CD8-positive, alpha-beta memory T cell (primary cell): Measurements from ENCODE around the gene STAT5B. TPM values are rescaled to one million over a fixed set of nuclear protein-coding genes. Genes with fewer than 3 reads are reported as not detected.
"Not testable (repeated sequence)": the region's sequence is repeated elsewhere in the genome, so short reads cannot be mapped to it uniquely, and the experiment has no call there.

Experiments
- CTCF ChIA-PET: fragments of 350-600 bp; sonication (Branson Sonifier 250); formaldehyde crosslinking; loops from one replicate; lab custom pipeline; 2021; ENCODE audit warnings: antibody characterized with exemption; lab: Charles Lee
- POLR2A ChIA-PET: fragments of 350-600 bp; sonication (Branson Sonifier 250); formaldehyde crosslinking; loops from one replicate; lab custom pipeline; 2021; ENCODE audit warnings: antibody characterized with exemption; lab: Charles Lee
- DNase-seq, 5 donors: peaks; one replicate each; pipeline versions ENCODE4 v3.0.0 to v3.0.0-alpha.2; 2020 to 2022; ENCODE audit warnings: mixed read lengths in 1 of 5
- H3K27ac ChIP-seq: one replicate; pipeline ENCODE4 v1.7.0; 2013; ENCODE audit warnings: low read depth, mild to moderate bottlenecking, low read length, moderate library complexity
- H3K27me3 ChIP-seq: 2 replicates; pipeline ENCODE4 v1.7.0; 2013; ENCODE audit warnings: low read length, mild to moderate bottlenecking; ENCODE audit not compliant: insufficient read depth, poor library complexity, severe bottlenecking
- H3K36me3 ChIP-seq: 2 replicates; pipeline ENCODE4 v1.7.0; 2013; ENCODE audit warnings: mild to moderate bottlenecking, low read length, moderate library complexity; ENCODE audit not compliant: insufficient read depth
- H3K4me1 ChIP-seq: 2 replicates; pipeline ENCODE4 v1.7.0; 2013; ENCODE audit warnings: mild to moderate bottlenecking, low read length, moderate library complexity; ENCODE audit not compliant: insufficient read depth
- H3K4me3 ChIP-seq: 2 replicates; pipeline ENCODE4 v1.7.0; 2013; ENCODE audit warnings: mild to moderate bottlenecking, low read length
- H3K9me3 ChIP-seq: 2 replicates; pipeline ENCODE4 v1.7.0; 2013; ENCODE audit warnings: mild to moderate bottlenecking, low read length
- H3K27ac Mint-ChIP-seq, 8 donors: one replicate each; pipeline ENCODE4 v1.8.0; 2020 to 2021; ENCODE audit warnings: mixed read lengths in 8 of 8, mild to moderate bottlenecking in 6 of 8, inconsistent platforms in 3 of 8, moderate library complexity in 3 of 8
- H3K27me3 Mint-ChIP-seq, 2 donors: one replicate each; pipeline ENCODE4 v1.8.0; 2020 to 2021; ENCODE audit warnings: mixed read lengths in 2 of 2, mild to moderate bottlenecking in 1 of 2, moderate library complexity in 1 of 2
- H3K36me3 Mint-ChIP-seq, 3 donors: one replicate each; pipeline ENCODE4 v1.8.0; 2020 to 2021; ENCODE audit warnings: mixed read lengths in 3 of 3, inconsistent platforms in 1 of 3, mild to moderate bottlenecking in 1 of 3
- H3K4me1 Mint-ChIP-seq, 3 donors: one replicate each; pipeline ENCODE4 v1.8.0; 2020 to 2021; ENCODE audit warnings: mixed read lengths in 3 of 3, inconsistent platforms in 1 of 3, mild to moderate bottlenecking in 1 of 3
- H3K4me3 Mint-ChIP-seq, 7 donors: one replicate each; pipeline ENCODE4 v1.8.0; 2020 to 2021; ENCODE audit warnings: mixed read lengths in 7 of 7, mild to moderate bottlenecking in 6 of 7, moderate library complexity in 4 of 7, inconsistent platforms in 2 of 7
- H3K9me3 Mint-ChIP-seq, 5 donors: one replicate each; pipeline ENCODE4 v1.8.0; 2020 to 2022; ENCODE audit warnings: mixed read lengths in 5 of 5, mild to moderate bottlenecking in 3 of 5, moderate library complexity in 2 of 5, inconsistent platforms in 1 of 5
- polyA plus RNA-seq: library from polyadenylated mRNA; unstranded; fragments of 300-500 nt; fragmentation: Illumina TruSeq; gene quantifications from one replicate; pipeline ENCODE4 v1.2.3, GENCODE V29; 2021
- total RNA-seq, 2 experiments: library from RNA; stranded (reverse); gene quantifications; one replicate each; pipeline ENCODE4 v1.2.3, GENCODE V29; 2021

STAT5B gene
- total and polyA plus RNA-seq, 3 experiments from 2014 or later = 108 to 132 (median 124) TPM

DNA sequence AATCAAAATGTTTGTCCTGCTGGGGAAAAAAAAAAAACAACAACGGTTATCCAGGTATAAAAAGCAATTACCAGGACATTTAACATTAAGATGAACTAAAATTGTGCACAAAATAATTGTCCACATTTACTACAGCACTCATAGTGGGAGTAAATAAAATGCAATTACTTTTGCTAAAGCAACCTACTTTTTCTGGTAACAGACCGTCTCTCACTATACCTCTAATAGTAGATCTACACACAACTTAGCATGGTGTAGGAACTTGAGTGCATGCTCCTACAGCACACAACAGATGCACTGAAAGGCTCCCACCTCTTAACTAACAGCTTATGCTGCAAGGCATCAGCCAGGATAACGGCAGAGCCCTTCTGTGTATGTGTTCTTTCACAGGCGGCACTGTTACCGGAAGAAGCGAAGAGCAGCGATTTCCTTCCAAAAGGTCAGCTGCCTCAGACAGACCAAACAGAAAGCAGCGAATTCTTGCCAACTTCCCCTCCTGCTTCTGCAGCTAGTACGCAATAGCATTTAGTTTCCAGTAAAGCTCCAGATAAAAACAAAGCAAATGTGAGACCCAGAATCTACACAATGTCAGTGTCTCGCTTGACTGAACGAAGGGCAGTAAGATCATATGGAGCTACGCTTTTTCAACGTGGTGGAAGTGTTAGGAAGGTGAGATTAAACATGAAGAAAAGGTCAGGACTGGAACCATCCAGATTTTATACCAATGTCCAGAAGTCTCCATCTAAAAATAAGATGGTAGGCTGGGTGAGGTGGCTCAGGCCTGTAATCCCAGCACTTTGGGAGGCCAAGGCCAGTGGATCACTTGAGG, 27.6 kb downstream of the STAT5B start:
- no peaks in the 10 kb centered on the region for H3K36me3 ChIP-seq
- Mint-ChIP-seq H3K36me3 (peaks cover 0 to 5% (median 3%) of the 10 kb centered on the region in 3 donors), H3K4me3 (peak overlapping the region; percentile 79 to 89 (median 85)), H3K27ac (peak overlapping the region; percentile 95 to 100 (median 98)), H3K9me3 (no peaks in the 10 kb centered on the region), H3K27me3 (no peaks in the 10 kb centered on the region), H3K4me1 (peaks cover 70 to 84% (median 82%) of the 10 kb centered on the region in 3 donors)
- peaks cover 66% of the 10 kb centered on the region for H3K4me1 ChIP-seq
- H3K27ac ChIP-seq = peak overlapping the region; percentile 76
- peak overlapping the region; percentile 59 for H3K4me3 ChIP-seq
- no peaks in the 10 kb centered on the region for H3K27me3 ChIP-seq
- ChIA-PET CTCF (interaction anchor here (0.7 to 3.7 kb wide), 11 partner anchors 10 to 279 kb away, joined by 3 to 34 read pairs (median 4); partner anchors contain the start of gene STAT5A), POLR2A (interaction anchor here (0.6 to 4.9 kb wide), 12 partner anchors 15 to 525 kb away, joined by 3 to 55 read pairs (median 5); partner anchors contain the start of genes GHDC, RAB5C, STAT3 and STAT5A)
- H3K9me3 ChIP-seq = no peaks in the 10 kb centered on the region
- peak; percentile 68 to 89 (median 85) for DNase-seq

DNA sequence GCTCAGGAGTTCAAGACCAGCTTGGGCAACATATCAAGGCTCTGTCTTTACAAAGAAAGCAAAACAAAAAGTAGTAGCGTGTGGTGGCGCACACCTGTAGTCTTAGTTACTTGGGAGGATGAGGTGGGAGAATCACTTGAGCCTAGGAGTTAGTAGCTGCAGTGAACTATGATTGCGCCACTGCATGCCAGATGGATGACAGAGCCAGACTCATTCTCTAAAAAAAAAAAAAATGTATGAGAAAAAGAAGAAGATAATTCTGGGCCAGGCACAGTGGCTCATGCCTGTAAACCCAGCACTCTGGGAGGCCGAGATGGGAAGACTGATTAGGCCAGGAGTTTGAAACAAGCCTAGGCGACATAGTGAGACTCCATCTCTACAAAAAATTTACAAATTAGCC, 28.5 kb downstream of the STAT5B start:
- peak overlapping the region; percentile 94 to 100 (median 98) for H3K27ac Mint-ChIP-seq
- peak overlapping the region in 5 of 7 donors; percentile 36 to 79 (median 45) for H3K4me3 Mint-ChIP-seq
- H3K27me3 Mint-ChIP-seq = no peaks in the 10 kb centered on the region
- Histone ChIP-seq H3K4me1 (peaks cover 58% of the 10 kb centered on the region), H3K27ac (peak overlapping the region; percentile 5), H3K27me3 (no peaks in the 10 kb centered on the region), H3K4me3 (no peak overlapping the region), H3K9me3 (no peaks in the 10 kb centered on the region), H3K36me3 (no peaks in the 10 kb centered on the region)
- no peak for DNase-seq
- H3K9me3 Mint-ChIP-seq = no peaks in the 10 kb centered on the region
- peaks cover 66 to 80% (median 79%) of the 10 kb centered on the region in 3 donors for H3K4me1 Mint-ChIP-seq
- ChIA-PET POLR2A (interaction anchor here (0.6 to 4.9 kb wide), 9 partner anchors 15 to 231 kb away, joined by 3 to 55 read pairs (median 3); partner anchors contain the start of genes DNAJC7, RAB5C and STAT5A), CTCF (interaction anchor here (0.6 to 3.7 kb wide), 9 partner anchors 11 to 159 kb away, joined by 3 to 34 read pairs (median 7); partner anchors contain the start of gene STAT5A)
- H3K36me3 Mint-ChIP-seq = peaks cover 0 to 5% (median 3%) of the 10 kb centered on the region in 3 donors

DNA sequence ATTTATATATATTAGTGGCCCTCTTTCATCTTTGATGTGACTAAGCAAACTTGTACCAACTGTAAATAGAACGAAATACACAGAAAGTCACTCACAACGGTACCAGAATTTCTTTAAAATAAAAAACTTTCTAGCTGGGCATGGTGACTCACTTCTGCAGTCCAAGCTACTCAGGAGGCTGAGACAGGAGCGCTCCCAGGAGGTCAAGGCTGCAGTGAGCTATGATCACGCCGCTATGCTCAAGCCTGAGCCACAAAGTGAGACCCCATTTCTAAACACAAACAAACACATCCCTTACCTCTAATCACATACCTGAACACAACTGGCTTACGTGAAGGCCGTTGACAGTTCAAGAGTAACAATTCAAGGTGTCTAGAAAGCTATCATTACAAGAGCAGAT, 29.7 kb downstream of the STAT5B start:
- Histone ChIP-seq H3K4me3 (no peak overlapping the region), H3K9me3 (no peaks in the 10 kb centered on the region), H3K27me3 (no peaks in the 10 kb centered on the region), H3K27ac (no peak overlapping the region), H3K4me1 (peaks cover 50% of the 10 kb centered on the region), H3K36me3 (no peaks in the 10 kb centered on the region)
- DNase-seq = peak in 1 of 5 donors; percentile 20
- no peaks in the 10 kb centered on the region for H3K9me3 Mint-ChIP-seq
- ChIA-PET POLR2A (interaction anchor here (0.7 to 1.3 kb wide), 3 partner anchors 31 to 229 kb away, joined by 3 read pairs; partner anchors contain the start of genes DNAJC7 and STAT5A), CTCF (interaction anchor here (0.7 to 3.1 kb wide), 5 partner anchors 24 to 76 kb away, joined by 3 to 19 read pairs (median 4); partner anchors contain the start of gene STAT5A)
- H3K27me3 Mint-ChIP-seq = peaks cover 0 to 3% of the 10 kb centered on the region in 2 donors
- peak overlapping the region; percentile 94 to 100 (median 98) for H3K27ac Mint-ChIP-seq
- H3K36me3 Mint-ChIP-seq = peaks cover 0 to 5% (median 3%) of the 10 kb centered on the region in 3 donors
- H3K4me1 Mint-ChIP-seq = peaks cover 66 to 81% (median 80%) of the 10 kb centered on the region in 3 donors
- peak overlapping the region; percentile 53 to 87 (median 76) for H3K4me3 Mint-ChIP-seq

DNA sequence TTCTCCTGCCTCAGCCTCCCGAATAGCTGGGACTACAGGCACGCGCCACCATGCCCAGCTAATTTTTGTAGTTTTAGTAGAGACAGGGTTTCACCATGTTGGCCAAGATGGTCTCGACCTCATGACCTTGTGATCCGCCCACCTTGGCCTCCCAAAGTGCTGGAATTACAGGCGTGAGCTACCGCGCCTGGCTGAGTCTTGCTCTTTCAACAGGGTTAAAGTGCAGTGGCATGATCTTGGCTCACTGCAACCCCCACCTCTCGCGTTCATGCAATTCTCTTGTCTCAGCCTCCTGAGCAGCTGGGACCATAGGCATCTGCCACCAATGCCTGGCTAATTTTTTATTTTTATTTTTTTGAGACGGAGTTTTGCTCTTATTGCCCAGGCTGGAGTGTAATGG, 31.0 kb downstream of the STAT5B start:
- CTCF ChIA-PET = interaction anchor here (1.6 kb wide), 1 partner anchor 23 kb away, joined by 5 read pairs; no protein-coding TSS in a partner anchor
- H3K27ac ChIP-seq, POLR2A ChIA-PET, H3K27ac Mint-ChIP-seq, H3K4me3 ChIP-seq, H3K27me3 ChIP-seq, H3K36me3 Mint-ChIP-seq, H3K9me3 Mint-ChIP-seq, DNase-seq, H3K27me3 Mint-ChIP-seq, H3K36me3 ChIP-seq, H3K4me3 Mint-ChIP-seq, H3K9me3 ChIP-seq: not testable (repeated sequence)
- H3K4me1 ChIP-seq = peaks cover 38% of the 10 kb centered on the region
- H3K4me1 Mint-ChIP-seq = peaks cover 63 to 79% (median 76%) of the 10 kb centered on the region in 3 donors

DNA sequence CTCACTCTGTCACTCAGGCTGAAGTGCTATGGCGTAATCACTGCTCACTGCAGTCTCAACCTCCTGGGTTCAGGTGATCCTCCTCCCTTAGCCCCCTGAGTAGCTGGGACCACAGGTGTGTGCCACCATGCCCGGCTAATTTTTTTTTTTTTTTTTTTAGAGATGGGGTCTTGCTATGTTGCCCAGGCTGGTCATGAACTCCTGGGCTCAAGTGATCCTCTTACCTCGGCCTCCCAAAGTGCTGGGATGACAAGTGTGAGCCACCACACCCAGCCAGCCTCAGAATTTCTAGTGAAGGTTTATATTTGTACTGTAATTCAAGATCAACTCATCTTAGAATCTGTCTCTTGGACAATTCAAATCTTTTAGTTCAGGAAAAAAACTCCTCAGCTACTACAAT, 32.1 kb downstream of the STAT5B start:
- not testable (repeated sequence) for DNase-seq

DNA sequence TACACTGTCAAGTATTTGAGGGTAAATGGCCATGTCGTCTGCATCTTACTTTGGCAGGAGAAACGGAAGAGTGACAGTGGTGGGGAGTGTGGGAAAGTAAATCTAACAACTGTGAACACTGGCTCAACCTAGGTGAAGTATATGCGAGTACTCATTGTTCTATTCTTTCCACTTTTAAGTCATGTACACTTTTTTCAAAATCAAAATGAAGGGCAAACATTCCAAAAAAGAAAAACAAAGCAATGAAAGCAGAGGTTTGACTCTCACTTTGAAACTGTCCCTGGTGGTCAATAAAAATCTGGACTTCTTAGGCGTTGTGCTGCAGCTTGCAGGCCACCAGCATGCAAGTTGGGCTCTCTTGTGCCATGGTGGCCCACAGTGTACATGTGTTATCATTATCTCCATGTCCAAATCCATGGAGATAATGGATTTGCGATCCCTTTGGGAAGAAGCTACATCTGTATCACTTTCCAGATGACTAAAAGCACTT, 32.7 kb downstream of the STAT5B start:
- H3K27me3 Mint-ChIP-seq = peaks cover 0 to 3% of the 10 kb centered on the region in 2 donors
- Histone ChIP-seq H3K4me1 (peaks cover 22% of the 10 kb centered on the region), H3K4me3 (no peak overlapping the region), H3K27me3 (no peaks in the 10 kb centered on the region), H3K9me3 (no peaks in the 10 kb centered on the region), H3K27ac (no peak overlapping the region), H3K36me3 (no peaks in the 10 kb centered on the region)
- POLR2A ChIA-PET = no interaction called here
- peaks cover 52 to 72% (median 64%) of the 10 kb centered on the region in 3 donors for H3K4me1 Mint-ChIP-seq
- peak overlapping the region in 7 of 8 donors; percentile 10 to 97 (median 52) for H3K27ac Mint-ChIP-seq
- H3K4me3 Mint-ChIP-seq = peak overlapping the region in 1 of 7 donors; percentile 6
- CTCF ChIA-PET = interaction anchor here (0.7 kb wide), 1 partner anchor 57 kb away, joined by 3 read pairs; no protein-coding TSS in a partner anchor
- H3K36me3 Mint-ChIP-seq = peaks cover 0 to 4% (median 1%) of the 10 kb centered on the region in 3 donors
- no peak for DNase-seq
- H3K9me3 Mint-ChIP-seq = no peaks in the 10 kb centered on the region

More for the DNA sequence above, 32.1 kb downstream of the STAT5B start:
- not testable (repeated sequence) for H3K4me3 ChIP-seq, H3K27me3 ChIP-seq, H3K36me3 ChIP-seq, H3K9me3 ChIP-seq, H3K36me3 Mint-ChIP-seq, H3K27me3 Mint-ChIP-seq, H3K9me3 Mint-ChIP-seq, H3K4me3 Mint-ChIP-seq, H3K27ac ChIP-seq
- ChIA-PET POLR2A (interaction anchor here (0.7 kb wide), 1 partner anchor 355 kb away, joined by 3 read pairs; no protein-coding TSS in a partner anchor), CTCF (interaction anchor here (0.7 to 1.6 kb wide), 2 partner anchors 22 to 58 kb away, joined by 3 to 5 read pairs; no protein-coding TSS in a partner anchor)
- Mint-ChIP-seq H3K27ac (peak overlapping the region in 7 of 8 donors; percentile 24 to 69 (median 46)), H3K4me1 (peaks cover 55 to 75% (median 68%) of the 10 kb centered on the region in 3 donors)
- peaks cover 27% of the 10 kb centered on the region for H3K4me1 ChIP-seq

DNA sequence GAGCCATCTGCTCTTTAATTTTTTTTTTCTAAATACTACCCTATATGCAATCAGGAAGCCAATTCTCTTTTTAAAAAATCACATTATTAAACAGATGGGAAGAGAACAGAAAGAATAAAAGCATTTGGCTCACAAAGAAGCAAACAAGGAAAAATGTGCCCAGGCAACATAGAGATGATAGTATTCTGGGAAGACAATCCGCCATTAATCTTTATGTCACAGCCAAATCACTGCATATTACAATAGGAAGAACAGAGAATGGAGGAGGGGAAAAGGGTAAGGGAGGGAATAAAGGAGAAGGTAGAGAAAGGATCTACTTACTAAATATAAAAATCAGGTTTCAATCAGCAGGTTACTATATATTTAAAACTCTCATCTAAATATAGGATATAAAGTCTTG, 34.3 kb downstream of the STAT5B start:
- no peak for DNase-seq
- Mint-ChIP-seq H3K27me3 (peaks cover 0 to 3% of the 10 kb centered on the region in 2 donors), H3K4me3 (no peak overlapping the region), H3K36me3 (peaks cover 0 to 4% (median 1%) of the 10 kb centered on the region in 3 donors), H3K9me3 (no peaks in the 10 kb centered on the region), H3K27ac (peak overlapping the region in 5 of 8 donors; percentile 1 to 87 (median 51)), H3K4me1 (peaks cover 43 to 65% (median 56%) of the 10 kb centered on the region in 3 donors)
- POLR2A ChIA-PET = no interaction called here
- Histone ChIP-seq H3K4me1 (peaks cover 6% of the 10 kb centered on the region), H3K27me3 (no peaks in the 10 kb centered on the region), H3K27ac (no peak overlapping the region), H3K9me3 (no peaks in the 10 kb centered on the region), H3K36me3 (no peaks in the 10 kb centered on the region), H3K4me3 (no peak overlapping the region)
- CTCF ChIA-PET = no interaction called here
